ENCODE results near the gene PDE4C.

The PDE4C gene

GRCh38 chr19:18225702-18226468, at the start of gene PDE4C:
PDE4C (minus strand) TSS chr19:18226438; CDS start chr19:18226415, 23 bp downstream.
- no peak for DNase-seq (ENCODE audit: low read depth)

- no peak for DNase-seq (ENCODE audit: low read depth)
Observed at GRCh38 chr19:18274781-18275356, 48.6 kb upstream of the PDE4C start.

GRCh38 chr19:18274219-18274780, 48.1 kb upstream of the PDE4C start, which contains the start of gene IQCN:
IQCN (minus strand) TSS chr19:18274452; CDS start chr19:18269478, 4,974 bp downstream.
- no peak for DNase-seq (ENCODE audit: low read depth)

- DNase-seq (ENCODE audit: low read depth) = no peak
Observed at GRCh38 chr19:18273561-18274218, 47.5 kb upstream of the PDE4C start.

- DNase-seq (ENCODE audit: low read depth) = no peak
Observed at GRCh38 chr19:18271433-18271841, 45.2 kb upstream of the PDE4C start.

- DNase-seq (ENCODE audit: low read depth) = no peak
Observed at GRCh38 chr19:18270326-18270725, 44.1 kb upstream of the PDE4C start.

- no peak for DNase-seq (ENCODE audit: low read depth)
Observed at GRCh38 chr19:18269070-18269723, 43.0 kb upstream of the PDE4C start.

GRCh38 chr19:18266771-18267686, 40.8 kb upstream of the PDE4C start:
- no peak for DNase-seq (ENCODE audit: low read depth)

- no peak for DNase-seq (ENCODE audit: low read depth)
Observed at GRCh38 chr19:18265582-18265981, 39.3 kb upstream of the PDE4C start.

- no peak for DNase-seq (ENCODE audit: low read depth)
Observed at GRCh38 chr19:18264971-18265540, 38.8 kb upstream of the PDE4C start.

GRCh38 chr19:18264137-18264854, 38.1 kb upstream of the PDE4C start:
- no peak for DNase-seq (ENCODE audit: low read depth)

- DNase-seq (ENCODE audit: low read depth) = no peak
Observed at GRCh38 chr19:18263324-18264136, 37.3 kb upstream of the PDE4C start.

GRCh38 chr19:18262917-18263316, 36.7 kb upstream of the PDE4C start:
- DNase-seq (ENCODE audit: low read depth) = no peak

- no peak for DNase-seq (ENCODE audit: low read depth)
Observed at GRCh38 chr19:18262144-18262543, 35.9 kb upstream of the PDE4C start.

- DNase-seq (ENCODE audit: low read depth) = no peak
Observed at GRCh38 chr19:18261474-18261873, 35.2 kb upstream of the PDE4C start.

- no peak for DNase-seq (ENCODE audit: low read depth)
Observed at GRCh38 chr19:18259893-18260292, 33.7 kb upstream of the PDE4C start.

- DNase-seq (ENCODE audit: low read depth) = no peak
Observed at GRCh38 chr19:18257503-18258470, 31.5 kb upstream of the PDE4C start.

All from activated T-helper 1 cell treated with Interleukin-2 at 50 U/mL for 16 hours (primary cell).